Femur (tissue), 1 donor: ENCODE data around the gene CRYM.
"Not testable (repeated sequence)": the region's sequence is repeated elsewhere in the genome, so short reads cannot be mapped to it uniquely, and the experiment has no call there.

Source experiments
- DNase-seq: peaks from one replicate; pipeline ENCODE4 v3.0.0-alpha.2; 2017

CRYM gene

DNA sequence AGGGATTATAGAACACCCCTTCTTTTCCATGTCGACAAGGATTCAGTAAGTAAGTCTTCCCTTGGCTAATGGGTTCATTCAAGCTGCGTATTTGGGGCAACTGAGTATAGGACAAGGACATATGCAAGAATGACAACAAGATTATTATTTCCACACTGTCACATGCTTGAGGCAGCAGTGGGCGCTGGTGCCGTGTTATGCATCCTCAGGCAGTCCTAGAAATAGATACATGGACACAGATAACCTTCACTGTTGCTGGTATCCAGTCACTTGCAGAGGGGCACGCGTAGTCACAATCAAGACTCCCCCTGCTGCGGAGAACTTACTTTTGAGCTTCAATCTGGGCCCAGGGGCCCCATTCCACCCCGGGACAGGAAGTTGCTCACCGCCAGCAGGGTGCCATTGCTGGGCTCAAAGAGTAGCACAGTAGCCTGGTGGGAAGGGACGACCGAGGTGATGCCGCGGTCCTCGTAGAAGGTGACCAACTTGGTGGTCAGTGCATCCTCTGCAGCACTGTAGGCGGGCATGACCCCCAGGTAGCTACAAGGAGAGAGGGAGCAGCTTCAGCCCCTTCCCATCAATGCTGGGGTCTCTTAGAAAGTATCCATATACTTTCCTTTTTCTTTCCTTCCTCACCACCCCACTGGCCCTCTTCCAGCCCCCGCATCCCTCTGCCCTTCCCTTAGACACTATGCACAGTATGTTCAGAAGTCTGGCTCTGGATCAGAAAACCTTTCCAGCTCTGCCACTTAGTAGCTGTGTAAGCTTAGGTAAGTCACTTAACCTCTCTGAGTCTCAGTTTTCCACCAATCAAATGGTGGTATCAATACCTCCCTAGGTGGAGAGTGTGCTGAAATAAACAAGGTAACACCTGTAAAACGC lies 804 bp downstream of the CRYM start:
- DNase-seq, result no peak

GRCh38 chr16:21276090-21276489 lies 2.0 kb downstream of the CRYM start:
- no peak for DNase-seq

DNA sequence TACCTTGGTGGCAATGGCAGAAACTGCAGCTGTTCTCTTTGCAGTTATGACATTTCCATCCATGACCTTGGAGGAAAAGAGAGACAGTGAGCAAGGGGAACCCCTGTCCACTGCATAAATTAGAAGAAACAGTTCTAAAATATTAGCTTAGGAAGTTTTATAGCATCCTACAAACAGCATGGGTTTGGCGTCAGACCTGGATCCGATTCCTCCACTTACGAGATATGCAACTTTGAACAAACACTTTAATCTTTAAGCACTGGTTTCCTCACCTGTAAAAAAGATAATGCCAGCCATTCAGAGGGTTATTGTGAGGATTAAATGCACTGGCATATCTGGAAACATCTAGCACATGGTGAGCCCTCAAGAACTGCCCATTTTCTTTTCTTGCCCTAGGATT lies 2.6 kb downstream of the CRYM start:
- no peak for DNase-seq

- DNase-seq, result no peak
Observed at GRCh38 chr16:21274172-21274726, 3.8 kb downstream of the CRYM start.

DNA sequence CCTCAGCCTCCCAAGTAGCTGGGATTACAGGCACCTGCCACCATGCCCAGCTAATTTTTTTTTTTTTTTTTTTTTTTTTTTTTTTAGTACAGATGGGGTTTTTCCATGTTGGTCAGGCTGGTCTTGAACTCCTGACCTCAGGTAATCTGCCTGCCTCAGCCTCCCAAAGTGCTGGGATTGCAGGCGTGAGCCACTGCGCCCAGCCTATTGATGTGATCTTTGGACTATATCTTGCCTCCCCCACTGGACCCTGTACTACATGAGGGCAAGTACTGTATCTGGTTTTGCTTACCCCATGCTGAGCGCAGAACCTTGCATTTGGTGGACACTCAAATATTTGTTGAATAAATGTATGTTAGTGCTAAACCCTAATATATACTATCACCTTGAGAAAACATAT lies 5.3 kb downstream of the CRYM start:
- not testable (repeated sequence) for DNase-seq

DNA sequence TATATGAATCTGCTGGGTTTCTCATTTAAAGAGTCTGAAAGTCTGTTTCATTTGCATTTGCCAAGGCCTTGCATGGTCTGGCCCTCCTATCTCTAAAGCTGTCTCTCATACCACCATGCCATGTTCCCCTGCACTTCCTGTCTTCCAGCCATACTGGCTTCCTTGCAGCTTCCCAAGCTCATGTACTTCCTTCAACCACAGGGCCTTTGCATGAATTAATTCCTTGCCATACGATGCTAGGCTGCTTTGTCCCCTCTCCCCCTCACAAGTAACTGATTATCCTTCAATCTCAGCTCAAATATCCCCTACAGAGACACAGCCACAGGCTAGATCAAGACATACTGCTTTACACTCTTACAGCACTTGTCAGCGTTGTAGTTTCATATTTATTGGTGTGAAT lies 5.8 kb downstream of the CRYM start:
- no peak for DNase-seq

GRCh38 chr16:21268236-21268635 lies 9.9 kb downstream of the CRYM start:
- DNase-seq, result no peak

- DNase-seq, result no peak
Observed at GRCh38 chr16:21267298-21267697, 10.8 kb downstream of the CRYM start.

DNA sequence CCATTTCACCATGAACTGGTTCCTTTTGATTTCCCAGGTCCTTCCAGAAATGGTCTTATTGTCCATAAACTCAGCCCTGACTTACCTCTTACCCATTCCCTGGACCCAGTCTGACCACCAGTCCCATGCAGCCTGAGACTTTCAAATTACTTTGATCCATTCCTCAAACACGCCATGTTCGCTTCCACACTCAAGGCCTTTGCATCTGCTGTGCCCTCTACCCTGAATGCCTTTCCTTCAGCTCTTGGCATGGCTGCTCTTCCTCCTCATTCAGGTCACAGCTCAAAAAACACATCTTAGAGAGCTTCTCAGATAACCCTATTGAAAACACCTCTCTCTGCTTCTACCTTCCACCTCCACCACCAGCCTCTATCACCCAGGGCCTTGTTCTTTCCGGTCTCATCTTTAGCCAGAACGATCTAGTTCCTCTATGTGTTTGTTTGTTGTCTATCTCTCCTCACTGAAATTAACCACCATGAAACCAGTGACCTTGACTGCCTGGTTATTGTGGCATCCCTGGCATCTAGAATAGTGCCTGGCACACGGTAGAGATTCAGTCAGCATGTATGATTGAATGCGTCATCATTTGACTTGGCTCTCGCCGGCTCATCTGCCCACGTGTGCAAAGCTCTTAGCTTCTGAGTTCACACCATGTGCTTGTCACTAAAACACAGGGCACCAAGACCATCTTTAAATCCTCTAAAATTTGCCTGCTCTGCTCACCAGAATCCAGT lies 12.8 kb downstream of the CRYM start:
- DNase-seq, result no peak

GRCh38 chr16:21264571-21265036 lies 13.5 kb downstream of the CRYM start:
- DNase-seq, result peak; percentile 24

- peak; percentile 55 for DNase-seq
Observed at GRCh38 chr16:21263640-21264570, 14.2 kb downstream of the CRYM start.

DNA sequence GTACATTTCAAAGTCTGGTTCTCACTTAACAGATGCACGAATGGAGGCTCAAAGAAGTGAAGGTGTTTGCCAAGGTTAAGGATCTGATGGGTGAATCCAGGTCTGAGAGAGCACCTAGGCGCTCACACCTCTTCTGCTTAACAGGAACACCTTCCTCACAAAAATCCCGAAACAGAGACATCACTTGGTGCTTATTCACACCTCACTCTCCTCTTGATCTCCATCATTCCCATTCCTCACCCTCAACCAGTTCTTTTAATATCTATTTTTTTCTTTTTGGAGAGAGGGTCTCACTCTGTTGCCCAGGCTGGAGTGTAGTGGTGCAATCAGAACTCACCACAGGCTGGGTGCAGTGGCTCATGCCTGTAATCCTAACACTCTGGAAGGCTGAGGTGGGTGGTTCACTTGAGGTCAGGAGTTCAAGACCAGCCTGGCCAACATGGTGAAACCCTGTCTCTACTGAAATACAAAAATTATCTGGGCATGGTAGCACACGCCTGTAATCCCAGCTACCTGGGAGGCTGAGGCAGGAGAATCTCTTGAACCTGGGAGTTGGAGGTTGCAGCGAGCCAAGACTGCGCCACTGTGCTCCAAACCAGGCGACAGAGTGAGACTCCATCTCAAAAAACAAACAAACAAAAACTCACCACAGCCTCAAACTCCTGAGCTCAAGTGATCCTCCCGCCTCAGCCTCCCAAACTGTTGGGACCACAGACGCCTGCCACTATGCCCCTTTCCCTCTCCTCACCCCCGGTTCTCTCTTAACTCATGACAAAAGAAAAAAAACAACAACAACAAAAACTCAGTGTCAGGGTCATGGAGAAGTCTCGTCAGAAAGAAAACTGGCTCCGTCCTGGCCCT lies 15.1 kb downstream of the CRYM start:
- no peak for DNase-seq

- no peak for DNase-seq
Observed at GRCh38 chr16:21260870-21261791, 17.0 kb downstream of the CRYM start.

GRCh38 chr16:21257284-21257683 lies 20.8 kb downstream of the CRYM start:
- no peak for DNase-seq

GRCh38 chr16:21256636-21257035 lies 21.5 kb downstream of the CRYM start:
- DNase-seq, result no peak

- DNase-seq, result no peak
Observed at GRCh38 chr16:21253470-21253869, 24.6 kb downstream of the CRYM start.

DNA sequence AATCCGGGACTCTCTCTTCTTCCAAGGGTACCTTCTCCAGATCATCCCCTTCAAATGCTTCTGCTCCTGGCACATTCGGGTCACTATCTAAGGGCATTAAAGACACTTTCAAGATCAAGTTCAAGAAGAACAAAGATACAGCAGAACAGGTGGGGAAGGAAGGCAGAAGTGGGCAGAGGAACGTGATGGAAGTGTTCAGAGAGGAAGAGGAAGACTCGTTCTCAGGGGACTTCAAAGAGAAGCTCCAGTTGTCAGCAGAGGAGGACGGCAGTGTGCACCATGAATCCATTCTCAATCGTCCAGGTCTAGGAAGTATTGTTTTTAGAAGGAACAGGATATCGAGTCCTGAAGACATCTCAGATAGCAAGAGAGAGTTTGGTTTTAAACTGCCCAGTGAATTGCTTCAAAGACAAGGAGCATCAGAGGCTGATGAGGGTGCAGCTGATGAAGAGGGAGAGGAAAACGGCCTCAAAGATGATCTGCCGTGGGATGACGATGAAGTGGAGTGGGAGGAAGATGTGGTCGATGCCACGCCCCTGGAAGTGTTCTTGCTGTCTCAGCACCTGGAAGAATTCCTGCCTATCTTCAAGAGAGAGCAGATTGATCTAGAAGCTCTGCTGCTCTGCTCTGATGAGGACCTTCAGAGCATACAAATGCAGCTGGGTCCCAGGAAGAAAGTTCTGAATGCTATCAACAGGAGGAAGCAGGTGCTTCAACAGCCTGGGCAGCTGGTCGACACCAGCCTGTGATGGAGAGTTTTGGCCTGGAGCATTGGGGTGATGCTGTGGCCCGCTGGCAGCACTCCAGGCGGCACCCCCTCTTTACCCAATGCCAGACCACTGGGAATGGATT lies 27.8 kb downstream of the CRYM start:
- no peak for DNase-seq

- not testable (repeated sequence) for DNase-seq
Observed at GRCh38 chr16:21248179-21248578, 29.9 kb downstream of the CRYM start.

DNA sequence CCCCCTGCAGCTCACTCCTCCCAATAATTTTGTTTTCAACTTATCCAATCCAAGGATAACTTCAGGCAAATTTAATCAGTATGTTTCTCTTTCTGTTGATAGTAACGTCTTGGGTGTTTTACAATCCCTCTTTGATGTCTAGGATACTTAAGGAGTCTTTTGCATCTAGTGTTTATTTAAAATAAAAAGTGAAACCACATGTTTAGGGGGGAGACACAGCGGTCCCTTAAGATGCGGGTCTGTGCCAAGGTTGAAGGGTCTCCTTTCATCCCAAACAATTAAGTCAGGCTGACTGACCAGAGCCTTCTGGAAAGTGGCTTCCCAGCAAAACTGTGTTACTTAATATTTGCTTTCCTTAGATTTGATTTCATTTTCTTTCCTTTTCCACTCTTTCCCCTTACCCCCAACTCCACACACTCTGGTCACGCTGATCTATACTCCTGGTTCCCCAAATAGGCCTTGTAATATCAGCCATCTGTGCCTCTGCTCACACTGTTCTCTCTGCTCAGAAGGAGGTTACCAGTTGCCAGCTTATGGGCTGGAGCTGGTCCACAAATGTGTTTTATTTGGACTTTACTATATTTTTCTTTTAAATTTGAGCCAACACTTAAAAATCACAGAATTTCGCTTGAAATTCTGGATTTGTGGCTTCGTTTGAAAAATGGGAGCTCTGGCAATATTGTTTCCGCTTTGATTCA lies 33.4 kb downstream of the CRYM start:
- no peak for DNase-seq
